Left ventricle myocardium superior (tissue), 1 donor: ENCODE results near the gene WNT3A. TPM values are rescaled to one million over a fixed set of nuclear protein-coding genes. Genes with fewer than 3 reads are reported as not detected.

ENCODE experiments used
- ATAC-seq: fragments of 200-7000 bp; cut with Tn5 transposase; one replicate; pipeline ENCODE4 v1.9.1; 2020; ENCODE audit warnings: mild to moderate bottlenecking, moderate library complexity
- DNase-seq: peaks from one replicate; pipeline ENCODE4 v3.0.0-alpha.2; 2020
- intact Hi-C: fragments of 100-400 bp; cut with micrococcal nuclease; formaldehyde crosslinking; loops from one replicate; pipeline ENCODE4 v1.11.0; 2022
- total RNA-seq: library from RNA; stranded (reverse); fragmentation: NEBNext Ultra II Directional; extraction: Animal tissue kit (Norgen Biotek cat#: 25700); gene quantifications from one replicate; pipeline ENCODE4 v1.2.1, GENCODE V29; 2021
- donor health status: DM: no; HTN: yes; CAD: no; lungs with severe emphysema.

The WNT3A gene
- total RNA-seq, 1 donor from 2014 or later: not detected

- ATAC-seq (no peak), DNase-seq (peak; percentile 8)
These were observed 14.0 kb downstream of the WNT3A start for GRCh38 chr1:228020686-228021354.

GRCh38 chr1:228021355-228022030 is 14.7 kb downstream of the WNT3A start:
- intact Hi-C loops: no loop called here
- peak; percentile 8 for DNase-seq

More at GRCh38 chr1:228020686-228021354, 14.0 kb downstream of the WNT3A start:
- intact Hi-C loops: no loop called here

GRCh38 chr1:228022571-228023293 is 15.9 kb downstream of the WNT3A start:
- ATAC-seq (no peak), DNase-seq (peak; percentile 9)
- intact Hi-C loops: no loop called here

More at GRCh38 chr1:228021355-228022030, 14.7 kb downstream of the WNT3A start:
- ATAC-seq: no peak

GRCh38 chr1:228023294-228023639 is 16.5 kb downstream of the WNT3A start:
- ATAC-seq (no peak), DNase-seq (no peak)
- intact Hi-C loops: no loop called here

- intact Hi-C loops: no loop called here
- DNase-seq (peak; percentile 5), ATAC-seq (no peak)
These were observed 22.5 kb downstream of the WNT3A start for GRCh38 chr1:228029281-228029680.

- DNase-seq (peak; percentile 12), ATAC-seq (no peak)
- intact Hi-C loops: no loop called here
These were observed 23.8 kb downstream of the WNT3A start for GRCh38 chr1:228030451-228031201.

GRCh38 chr1:228031276-228031995 is 24.6 kb downstream of the WNT3A start:
- intact Hi-C loops: no loop called here
- ATAC-seq: no peak
- no peak for DNase-seq

- peak; percentile 4 for DNase-seq
- intact Hi-C loops: no loop called here
- ATAC-seq: no peak
These were observed 25.2 kb downstream of the WNT3A start for GRCh38 chr1:228032041-228032440.

- DNase-seq (no peak), ATAC-seq (no peak)
- intact Hi-C loops: no loop called here
These were observed 26.6 kb downstream of the WNT3A start for GRCh38 chr1:228033376-228033775.

- intact Hi-C loops: no loop called here
- ATAC-seq: no peak
These were observed 28.4 kb downstream of the WNT3A start for GRCh38 chr1:228034954-228035837.

GRCh38 chr1:228035844-228036243 is 29.0 kb downstream of the WNT3A start:
- no peak for ATAC-seq
- peak; percentile 10 for DNase-seq
- intact Hi-C loops: no loop called here

More at GRCh38 chr1:228034954-228035837, 28.4 kb downstream of the WNT3A start:
- peak; percentile 11 for DNase-seq

GRCh38 chr1:228036701-228037231 is 30.0 kb downstream of the WNT3A start:
- DNase-seq: peak; percentile 7
- intact Hi-C loops: no loop called here
- no peak for ATAC-seq

- intact Hi-C loops: no loop called here
- peak; percentile 45 for ATAC-seq
- DNase-seq: peak; percentile 33
These were observed 30.9 kb downstream of the WNT3A start for GRCh38 chr1:228037401-228038386.

- DNase-seq: peak; percentile 6
- intact Hi-C loops: no loop called here
- ATAC-seq: no peak
These were observed 31.7 kb downstream of the WNT3A start for GRCh38 chr1:228038387-228039005.

GRCh38 chr1:228039006-228039903 is 32.5 kb downstream of the WNT3A start:
- DNase-seq: peak; percentile 17
- intact Hi-C loops: no loop called here

More at GRCh38 chr1:228039006-228039903, 32.5 kb downstream of the WNT3A start:
- ATAC-seq: no peak
